DMS79 (cell line): ENCODE results near the gene ZNF273.
"Not testable (repeated sequence)": the region's sequence is repeated elsewhere in the genome, so short reads cannot be mapped to it uniquely, and the experiment has no call there.

Source experiments
- DNase-seq: peaks from one replicate; lab custom pipeline; 2025; lab: John Stamatoyannopoulos, UW

The ZNF273 gene

DNA sequence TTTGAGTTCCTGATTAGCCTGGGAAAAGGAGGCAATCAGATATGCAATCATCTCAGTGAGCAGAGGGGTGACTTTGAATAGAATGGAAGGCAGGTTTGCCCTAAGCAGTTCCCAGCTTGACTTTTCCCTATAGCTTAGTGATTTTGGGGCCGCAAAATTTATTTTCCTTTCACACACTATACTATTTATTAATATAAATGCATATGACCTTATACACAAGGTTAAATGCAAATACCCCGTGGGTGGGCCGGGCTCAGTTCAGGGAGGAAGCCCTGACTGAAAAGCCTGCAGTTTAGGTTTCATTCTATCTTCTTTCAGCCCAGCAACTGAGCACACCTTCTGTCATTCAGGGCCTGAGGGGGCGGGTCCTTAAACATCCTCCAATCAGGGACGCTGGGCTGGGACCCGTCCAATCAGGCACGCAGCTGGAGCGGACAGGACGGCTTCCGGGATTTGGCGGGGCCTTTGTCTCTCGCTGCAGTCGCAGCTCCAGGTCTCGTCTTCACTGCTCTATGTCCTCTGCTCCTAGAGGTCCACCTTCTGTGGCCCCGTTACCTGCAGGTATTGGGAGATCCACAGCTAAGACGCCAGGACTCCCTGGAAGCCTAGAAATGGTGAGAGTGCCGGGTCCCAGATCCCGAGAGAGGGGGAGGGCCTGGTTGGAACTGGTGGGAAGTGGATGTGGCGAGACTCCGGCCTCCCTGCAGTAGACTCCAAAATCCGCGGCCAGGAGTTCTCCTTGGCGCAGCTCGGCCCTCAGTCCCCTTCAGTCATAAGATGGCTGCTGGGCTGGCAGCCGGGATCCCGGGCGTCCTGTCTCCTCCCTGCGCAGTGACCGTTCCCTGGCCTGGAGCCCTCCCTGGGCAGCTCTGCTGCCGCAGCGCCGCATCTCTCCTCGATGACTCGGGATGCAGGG, at the start of gene ZNF273:
ZNF273 (plus strand) TSS at position 468 of the 916 bp plus-strand sequence; CDS start at position 513, 45 bp downstream.
- DNase-seq, result peak; percentile 95

DNA sequence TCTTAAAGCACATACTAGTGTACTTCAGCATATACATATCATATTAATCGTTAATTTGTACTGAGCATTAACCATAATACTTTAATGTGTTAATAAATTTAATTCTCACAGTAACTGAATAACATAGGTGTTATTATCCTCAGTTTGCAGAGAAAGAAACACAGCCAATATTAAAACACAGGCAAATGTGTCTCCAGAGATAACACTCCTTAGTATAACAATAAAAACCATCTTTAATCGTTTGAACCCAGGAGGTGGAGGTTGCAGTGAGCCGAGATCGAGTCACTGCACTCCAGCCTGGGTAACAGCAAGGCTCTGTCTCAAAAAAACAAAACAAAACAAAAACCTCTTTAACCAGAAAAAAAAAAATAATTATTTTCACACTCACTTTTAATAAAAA, 49.4 kb upstream of the ZNF273 start:
- DNase-seq, result no peak

DNA sequence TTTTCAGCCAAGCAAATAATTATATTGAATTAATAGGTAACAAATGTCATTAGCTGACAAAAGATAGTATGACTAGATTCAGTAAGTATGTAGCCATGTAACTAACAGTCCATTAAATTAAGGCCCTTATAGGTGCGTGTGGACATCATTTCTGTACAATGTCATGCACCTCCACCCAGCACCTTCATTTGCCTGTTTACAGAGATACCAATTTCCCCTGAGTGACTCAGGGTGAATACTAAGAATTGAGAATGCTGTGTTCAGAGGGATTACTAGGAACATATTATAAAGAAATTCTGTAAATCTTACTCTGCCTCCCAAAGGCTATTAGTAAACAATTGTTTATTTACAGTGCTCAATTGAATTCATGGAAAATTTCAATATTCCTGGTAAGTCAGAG, 48.1 kb upstream of the ZNF273 start:
- DNase-seq, result no peak

DNA sequence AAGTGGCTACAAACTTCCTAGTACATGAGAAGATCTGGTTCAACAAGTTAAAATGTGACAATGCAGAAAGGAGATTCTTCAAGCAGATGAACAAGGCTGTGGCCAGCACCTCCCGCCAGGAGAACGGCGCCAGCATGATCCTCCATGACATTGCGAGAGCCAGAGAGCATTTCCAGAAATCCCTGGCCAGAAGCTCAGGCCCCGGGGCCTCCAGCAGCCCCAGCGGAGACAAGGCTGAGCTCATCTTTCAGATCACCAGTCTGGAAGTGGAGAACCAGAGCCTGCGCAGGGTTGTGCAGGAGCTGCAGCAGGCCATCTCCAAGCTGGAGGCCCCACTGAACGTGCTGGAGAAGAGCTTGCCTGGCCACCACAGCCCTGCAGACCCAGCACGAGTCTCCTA, 40.1 kb upstream of the ZNF273 start:
- no peak for DNase-seq

DNA sequence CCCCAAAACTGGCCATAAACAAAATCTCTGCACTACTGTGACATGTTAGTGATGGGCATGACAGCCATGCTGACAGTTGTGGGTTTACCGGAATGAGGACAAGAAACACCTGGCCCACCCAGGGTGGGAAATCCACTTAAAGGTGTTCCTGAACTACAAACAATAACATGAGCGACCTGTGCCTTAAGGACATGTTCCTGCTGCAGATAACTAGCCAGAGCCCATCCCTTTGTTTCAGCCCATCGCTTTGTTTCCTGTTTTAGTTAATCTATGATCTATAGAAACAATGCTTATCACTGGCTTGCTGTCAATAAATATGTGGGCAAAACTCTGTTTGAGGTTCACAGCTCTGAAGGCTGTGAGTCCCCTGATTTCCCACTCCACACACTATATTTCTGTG, 39.5 kb upstream of the ZNF273 start:
- DNase-seq, result not testable (repeated sequence)

DNA sequence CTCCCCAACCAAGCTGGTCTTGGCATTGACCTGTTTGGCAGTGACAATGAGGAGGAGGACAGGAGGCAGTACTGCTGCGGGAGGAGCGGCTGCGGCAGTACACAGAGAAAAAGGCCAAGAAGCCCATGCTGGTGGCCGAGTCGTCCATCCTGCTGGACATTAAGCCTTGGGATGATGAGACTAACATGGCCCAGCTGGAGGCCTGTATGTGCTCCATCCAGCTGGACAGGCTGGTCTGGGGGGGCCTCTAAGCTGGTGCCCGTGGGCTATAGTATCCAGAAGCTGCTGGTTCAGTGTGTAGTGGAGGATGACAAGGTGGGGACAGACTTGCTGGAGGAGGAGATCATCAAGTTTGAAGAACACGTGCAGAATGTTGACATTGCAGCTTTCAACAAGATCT, 39.1 kb upstream of the ZNF273 start:
- DNase-seq, result no peak

DNA sequence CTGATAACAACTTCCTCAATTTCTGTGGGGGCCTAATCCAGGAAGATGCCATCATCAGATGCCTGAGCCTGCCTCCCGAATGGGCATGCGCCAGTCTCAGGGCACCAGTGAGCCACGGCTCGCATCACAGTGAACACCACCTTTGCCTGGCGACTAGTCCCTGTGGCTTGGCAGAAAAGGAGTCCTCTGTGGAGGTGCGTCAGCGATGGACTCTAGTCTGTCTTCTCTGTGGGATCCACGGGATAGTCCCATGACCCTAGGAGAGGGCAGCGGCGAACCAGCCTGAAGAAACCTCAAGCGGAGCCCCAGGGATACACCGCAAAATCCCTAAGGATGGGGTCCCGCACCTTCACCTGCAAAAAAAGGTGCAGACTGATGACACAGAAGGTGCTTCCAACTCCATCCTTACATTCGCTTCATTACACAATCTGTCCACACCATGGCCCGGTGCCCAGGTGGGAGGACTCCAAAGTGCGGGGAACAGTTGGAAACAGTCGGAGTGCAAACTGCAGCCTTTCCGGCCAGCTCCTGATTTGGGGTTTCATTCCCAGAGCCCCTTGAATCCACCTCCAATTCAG, 35.1 kb upstream of the ZNF273 start:
- DNase-seq, result no peak

DNA sequence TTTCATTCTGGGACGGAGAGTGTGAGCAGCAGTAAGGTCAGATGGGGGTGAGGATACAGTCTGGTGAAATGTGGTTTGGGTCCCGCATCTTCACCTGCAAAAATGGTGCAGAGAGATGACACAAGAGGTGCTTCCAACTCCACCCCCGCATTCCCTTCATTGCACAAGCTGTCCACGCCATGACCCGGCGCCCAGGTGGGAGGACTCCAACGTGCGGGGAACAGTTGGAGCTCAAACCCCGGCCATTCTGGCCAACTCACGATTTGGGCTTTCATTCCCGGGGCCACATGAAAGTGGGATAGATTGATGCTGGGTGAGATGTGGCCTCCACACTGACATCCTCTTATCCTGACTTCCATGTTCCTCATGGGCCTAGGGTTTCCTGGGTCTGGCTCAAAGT, 34.6 kb upstream of the ZNF273 start:
- no peak for DNase-seq

DNA sequence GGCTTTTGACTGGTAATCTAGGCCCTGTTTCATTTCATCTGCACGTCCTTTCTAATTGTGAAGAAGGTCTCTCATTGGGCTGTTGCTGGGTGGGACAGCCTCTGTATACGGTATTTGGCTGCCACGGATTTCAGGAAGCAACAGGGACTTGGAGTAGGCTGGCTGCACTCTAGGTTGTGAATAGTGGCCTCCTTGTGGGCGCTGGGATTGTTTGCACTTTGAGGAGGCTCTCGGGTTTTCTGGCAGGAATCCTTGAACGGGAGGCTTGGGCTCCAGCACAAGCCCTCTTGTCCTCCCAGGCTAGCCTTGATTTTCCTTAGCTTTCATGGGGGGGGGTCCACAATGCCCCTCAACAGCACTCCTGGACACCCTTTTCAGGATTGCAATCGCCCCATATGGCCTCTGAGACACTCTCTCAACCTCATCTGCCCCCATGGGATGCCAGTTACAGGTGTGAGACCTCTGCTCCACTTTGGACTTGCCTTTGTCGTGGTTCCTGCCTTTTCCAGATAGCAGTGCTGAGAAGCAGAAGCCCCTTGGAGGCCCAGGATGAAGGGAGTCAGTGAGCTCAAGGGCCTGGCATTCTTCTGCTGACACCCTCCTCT, 33.9 kb upstream of the ZNF273 start:
- no peak for DNase-seq

DNA sequence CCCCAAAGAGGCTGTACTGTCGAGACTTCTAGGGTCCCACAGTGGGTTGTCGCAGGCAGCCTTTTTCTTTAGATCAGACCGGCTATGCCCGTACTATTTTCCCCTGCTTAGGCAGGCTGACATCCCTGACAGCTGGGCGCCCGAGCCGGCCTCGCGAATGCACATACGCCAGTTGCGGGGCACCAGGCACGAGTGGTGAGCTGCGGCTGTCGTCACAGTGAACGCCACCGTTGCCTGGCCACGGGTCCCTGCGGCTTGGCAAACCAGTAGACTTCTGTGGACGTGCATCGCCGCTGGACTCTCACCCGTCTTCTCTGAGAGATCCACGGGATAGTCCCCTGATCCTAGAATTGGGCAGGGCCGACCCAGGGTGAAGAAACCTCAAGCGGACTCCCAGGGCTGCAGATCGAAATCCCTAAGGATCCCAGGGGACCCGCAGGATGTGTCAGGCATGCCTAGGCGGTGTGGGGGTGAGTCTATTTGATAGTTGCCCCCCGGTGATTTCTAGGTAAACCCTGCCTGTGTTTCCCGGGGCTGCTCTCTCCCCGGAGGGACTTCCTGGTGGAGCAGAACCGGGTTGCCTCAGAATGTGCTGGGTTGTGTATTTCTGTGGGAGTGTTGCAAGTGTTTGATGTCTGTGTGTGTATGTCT, 33.0 kb upstream of the ZNF273 start:
- DNase-seq, result no peak

DNA sequence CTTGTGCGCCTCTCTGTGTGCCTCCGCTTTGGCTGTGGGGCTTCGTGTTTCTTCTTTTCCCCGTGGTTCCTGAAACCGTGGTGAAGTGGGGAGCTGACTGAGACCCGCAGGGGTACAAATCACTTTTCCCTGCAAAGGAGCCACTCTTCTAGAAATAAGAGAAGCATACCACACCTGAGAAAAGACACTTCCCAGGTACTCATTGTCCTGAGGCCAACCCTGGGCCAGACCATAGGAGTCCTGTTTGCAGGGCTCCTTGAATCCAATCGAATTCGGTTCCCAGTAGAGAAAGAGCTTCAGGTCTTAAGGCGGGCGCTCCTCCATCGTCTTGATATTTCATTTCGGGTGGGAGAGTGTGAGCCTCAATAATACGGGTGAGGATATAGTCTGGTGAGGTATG, 32.4 kb upstream of the ZNF273 start:
- no peak for DNase-seq

DNA sequence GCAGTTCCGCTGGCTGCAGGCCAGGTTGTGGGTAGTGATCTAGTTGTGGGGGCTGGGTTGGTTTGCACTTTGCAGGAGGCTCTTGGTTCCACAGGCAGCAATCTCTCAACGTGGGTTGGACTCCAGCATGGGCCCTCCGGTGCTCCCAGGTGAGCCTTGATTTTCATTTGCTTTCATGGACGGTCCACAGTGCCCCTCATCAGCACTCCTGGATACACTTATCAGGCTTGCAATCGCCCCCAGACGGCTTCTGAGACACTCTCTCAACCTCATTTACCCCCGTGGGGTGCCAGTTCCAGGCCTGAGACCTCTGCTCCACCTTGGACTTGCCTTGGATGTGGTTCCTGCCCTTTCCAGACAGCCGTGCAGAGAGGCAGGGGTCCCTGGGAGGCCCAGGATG, 31.3 kb upstream of the ZNF273 start:
- DNase-seq, result no peak

DNA sequence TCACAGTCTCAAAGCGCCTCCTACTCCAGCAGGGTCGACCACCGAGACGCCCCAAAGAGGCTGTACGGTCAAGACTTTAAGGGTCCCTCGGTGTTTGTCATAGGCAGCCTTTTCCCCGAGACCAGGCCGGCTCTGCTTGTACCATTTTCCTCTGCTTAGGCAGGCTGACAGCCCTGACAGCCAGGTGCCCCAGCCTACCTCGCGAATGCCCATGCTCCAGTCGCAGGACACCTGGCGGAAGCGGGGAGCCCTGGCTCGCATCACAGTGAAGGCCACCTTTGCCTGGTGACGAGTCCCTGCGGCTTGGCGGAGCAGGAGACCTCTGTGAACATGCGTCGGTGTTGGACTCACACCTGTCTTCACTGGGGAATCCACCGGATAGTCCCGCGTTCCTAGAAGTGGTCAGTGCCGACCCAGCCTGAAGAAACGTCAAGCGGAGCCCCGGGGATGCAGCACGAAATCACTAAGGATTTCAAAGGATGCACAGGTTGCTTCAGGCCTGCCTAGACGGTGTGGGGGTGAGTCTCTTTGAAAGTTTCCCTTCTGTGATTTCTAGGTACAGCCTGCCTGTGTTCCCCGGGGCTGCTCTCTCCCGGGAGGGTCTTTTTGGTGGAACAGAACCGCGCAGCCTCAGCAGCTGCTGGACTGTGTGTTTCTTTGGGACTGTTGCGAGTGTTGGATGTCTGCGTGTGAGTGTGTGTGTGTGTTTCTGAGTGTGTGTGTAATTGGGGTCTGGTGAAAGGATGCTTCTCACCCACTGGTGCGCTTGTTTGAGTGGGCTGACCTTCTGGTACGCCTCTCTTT, 30.5 kb upstream of the ZNF273 start:
- DNase-seq, result no peak

DNA sequence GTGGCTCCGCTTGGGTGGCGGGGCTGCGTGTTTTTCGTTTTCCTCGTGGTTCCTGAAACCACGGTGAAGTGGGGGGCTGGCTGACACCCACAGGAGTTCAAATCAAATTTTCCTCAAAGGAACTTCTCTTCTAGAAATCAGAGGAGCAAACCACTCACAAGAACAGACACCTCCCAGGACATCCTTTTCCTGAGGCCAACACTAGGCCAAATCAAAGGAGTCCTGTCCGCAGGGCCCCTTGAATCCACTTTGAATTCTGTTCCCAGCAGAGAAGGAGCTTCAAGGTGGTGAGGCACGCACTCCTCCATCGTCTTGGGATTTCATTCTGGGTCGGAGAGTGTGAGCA, 29.9 kb upstream of the ZNF273 start:
- no peak for DNase-seq

DNA sequence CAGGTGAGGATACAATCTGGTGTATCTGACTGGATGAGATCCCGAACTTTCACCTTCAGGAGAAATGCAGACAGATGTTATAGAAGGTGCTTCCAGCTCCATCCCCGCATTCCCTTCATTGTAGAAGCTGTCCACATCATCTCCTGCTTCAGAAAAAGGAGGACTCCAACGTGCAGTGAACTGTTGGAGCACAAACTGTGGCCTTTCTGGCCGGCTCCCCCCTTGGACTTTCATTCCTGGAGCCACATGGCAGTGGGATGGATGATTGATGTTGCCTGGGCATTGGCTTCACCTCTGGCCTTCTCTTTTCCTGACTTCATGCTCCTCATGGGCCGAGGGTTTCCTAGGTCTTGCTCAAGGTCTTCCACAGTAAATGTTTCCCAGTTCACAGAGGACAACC, 29.6 kb upstream of the ZNF273 start:
- DNase-seq, result no peak

DNA sequence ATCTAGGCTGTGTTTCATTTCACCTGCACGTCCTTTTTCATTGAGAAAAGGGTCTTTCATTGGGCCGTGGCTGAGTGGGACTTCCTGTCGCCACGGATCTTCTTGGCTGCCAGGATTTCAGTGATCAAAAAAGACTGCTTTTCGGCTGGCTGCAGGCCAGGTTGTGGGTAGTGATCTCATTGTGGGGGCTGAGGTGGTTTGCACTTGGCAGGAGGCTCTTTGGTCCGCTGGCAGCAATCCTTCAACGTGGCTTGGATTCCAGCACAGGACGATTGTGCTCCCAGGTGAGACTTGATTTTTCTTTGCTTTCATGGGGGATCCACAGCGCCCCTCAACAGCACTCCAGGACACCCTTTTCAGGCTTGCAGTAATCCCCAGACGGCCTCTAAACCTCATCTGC, 29.0 kb upstream of the ZNF273 start:
- DNase-seq, result peak; percentile 72

DNA sequence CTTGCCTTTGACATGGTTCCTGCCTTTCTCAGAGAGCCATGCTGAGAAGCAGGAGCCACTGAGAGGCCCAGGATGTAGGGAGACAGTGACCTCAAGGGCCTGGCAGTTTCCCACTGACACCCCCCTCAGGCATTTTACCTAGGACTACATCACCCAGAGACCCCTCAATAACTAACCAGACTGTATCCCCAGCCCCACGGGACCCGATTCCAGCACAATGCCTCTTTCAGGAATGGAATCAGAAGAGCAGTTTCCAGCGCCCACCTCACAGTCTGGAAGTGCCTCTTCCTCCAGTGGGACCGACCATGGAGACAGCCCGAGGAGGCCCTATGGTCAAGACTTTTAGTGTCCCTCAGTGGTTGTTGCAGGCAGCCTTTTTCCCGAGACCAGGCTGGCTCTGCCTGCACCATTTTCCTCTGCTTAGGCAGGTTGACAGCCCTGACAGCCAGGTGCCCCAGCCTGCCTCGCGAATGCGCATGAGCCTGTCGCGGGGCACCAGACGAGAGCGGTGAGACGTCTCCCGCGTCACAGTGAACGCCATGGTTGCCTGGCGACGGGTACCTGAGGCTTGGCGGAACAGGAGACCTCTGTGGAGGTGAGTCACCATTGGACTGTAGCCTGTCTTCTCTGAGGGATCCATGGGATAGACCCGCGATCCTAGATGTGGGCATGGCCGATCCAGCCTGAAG, 28.4 kb upstream of the ZNF273 start:
- DNase-seq, result no peak

DNA sequence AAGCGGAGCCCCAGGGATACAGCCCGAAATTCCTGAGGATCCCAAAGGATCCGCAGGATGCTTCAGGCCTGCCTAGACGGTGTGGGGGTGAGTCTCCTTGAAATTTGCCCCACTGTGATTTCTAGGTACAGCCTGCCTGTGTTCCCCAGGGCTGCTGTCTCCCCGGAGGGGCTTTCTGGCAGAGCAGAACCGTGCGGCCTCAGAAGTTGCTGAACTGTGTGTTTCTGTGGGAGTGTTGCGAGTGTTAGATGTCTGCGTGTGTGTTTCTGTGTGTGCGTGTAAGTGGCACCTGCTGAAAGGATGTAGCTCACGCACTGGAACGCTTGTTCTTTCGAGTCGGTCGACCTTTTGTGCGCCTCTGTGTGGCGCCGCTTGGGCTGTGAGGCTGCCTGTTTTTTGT, 27.8 kb upstream of the ZNF273 start:
- DNase-seq, result no peak

DNA sequence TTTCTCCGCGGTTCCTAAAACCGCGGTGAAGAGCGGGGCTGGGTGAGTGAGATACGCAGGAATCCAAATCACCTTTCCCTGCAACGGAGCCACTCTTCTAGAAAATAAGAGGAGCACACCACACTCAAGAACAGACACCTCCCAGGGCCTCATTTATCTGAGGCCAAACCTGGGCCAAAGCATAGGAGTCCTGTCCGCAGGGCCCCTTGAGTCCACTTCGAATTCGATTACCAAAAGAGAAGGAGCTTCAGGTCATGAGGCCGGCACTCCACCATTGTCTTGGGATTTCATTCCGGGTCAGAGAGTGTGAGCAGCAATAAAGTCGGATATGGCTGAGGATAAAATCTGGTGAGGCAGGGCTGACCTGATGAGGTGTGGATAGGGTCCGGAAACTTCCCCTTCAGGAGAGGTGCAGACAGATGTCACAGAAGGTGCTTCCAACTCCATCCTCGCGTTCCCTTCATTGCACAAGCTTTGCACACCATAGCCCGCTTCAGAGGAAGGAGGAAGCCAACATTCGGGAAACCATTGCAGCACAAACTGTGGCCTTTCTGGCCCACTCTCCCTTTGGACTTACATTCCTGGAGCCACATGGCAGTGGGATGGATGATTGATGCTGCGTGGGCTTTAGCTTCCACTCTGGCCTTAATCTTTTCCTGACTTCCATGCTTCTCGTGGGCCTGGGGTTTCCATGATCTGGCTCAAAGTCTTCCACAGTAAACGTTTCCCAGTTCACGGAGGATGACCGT, 27.2 kb upstream of the ZNF273 start:
- DNase-seq, result no peak
